ENCODE measurements around the gene KLHDC3. TPM values are rescaled to one million over a fixed set of nuclear protein-coding genes. Genes with fewer than 3 reads are reported as not detected.
A peak's percentile ranks its signal among the peaks of the same experiment; 100 is the strongest.

The KLHDC3 gene
- total and polyA plus RNA-seq, 9 of the 15 experiments (the other 6 are each of a cell fraction or from before 2014, with no cell fraction given), result 4.5 to 171 (median 107) TPM

DNA sequence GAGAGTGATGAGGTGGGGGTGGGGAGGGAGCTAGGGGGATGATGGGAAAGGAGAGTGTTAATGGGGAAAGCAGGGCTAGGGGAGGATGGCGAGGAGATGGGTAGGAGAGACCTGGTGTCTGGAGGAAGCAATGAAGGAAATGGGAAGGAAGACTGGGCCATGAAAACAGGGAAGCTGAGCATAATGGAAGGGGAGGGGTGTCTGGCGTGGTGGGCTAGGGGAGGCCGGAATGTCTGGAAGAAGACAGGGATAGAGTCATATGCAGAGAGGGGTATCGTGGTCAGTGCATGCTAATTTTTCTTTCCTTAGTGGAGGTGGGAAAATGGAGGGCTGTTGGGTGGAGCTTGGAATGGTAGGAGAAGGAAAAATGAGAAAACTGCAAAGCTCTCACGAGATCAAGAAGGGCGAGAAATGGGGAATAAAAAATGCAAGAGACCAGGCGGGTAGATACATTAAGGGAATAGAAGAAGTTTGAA is 423 bp downstream of the KLHDC3 start (continued):
- TF ChIP-seq, protein P1, sequence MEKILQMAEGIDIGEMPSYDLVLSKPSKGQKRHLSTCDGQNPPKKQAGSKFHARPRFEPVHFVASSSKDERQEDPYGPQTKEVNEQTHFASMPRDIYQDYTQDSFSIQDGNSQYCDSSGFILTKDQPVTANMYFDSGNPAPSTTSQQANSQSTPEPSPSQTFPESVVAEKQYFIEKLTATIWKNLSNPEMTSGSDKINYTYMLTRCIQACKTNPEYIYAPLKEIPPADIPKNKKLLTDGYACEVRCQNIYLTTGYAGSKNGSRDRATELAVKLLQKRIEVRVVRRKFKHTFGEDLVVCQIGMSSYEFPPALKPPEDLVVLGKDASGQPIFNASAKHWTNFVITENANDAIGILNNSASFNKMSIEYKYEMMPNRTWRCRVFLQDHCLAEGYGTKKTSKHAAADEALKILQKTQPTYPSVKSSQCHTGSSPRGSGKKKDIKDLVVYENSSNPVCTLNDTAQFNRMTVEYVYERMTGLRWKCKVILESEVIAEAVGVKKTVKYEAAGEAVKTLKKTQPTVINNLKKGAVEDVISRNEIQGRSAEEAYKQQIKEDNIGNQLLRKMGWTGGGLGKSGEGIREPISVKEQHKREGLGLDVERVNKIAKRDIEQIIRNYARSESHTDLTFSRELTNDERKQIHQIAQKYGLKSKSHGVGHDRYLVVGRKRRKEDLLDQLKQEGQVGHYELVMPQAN (IDR thresholded peaks at IDR 0.05; ENCODE audit: borderline replicate concordance), result no peak
- TF ChIP-seq PYGO2 (tag; IDR thresholded peaks at IDR 0.05), result no peak
- no peak for TF ChIP-seq STAT5B (CRISPR knock-in tag; IDR thresholded peaks at IDR 0.05)
- no peak for TF ChIP-seq KAT7 (CRISPR knock-in tag; IDR thresholded peaks at IDR 0.05; ENCODE audit: borderline replicate concordance)
- TF ChIP-seq SAFB2 (IDR thresholded peaks at IDR 0.05; ENCODE audit: borderline replicate concordance, low read depth, low read length, severe bottlenecking), result no peak
- TF ChIP-seq EWSR1 (IDR thresholded peaks at IDR 0.05; ENCODE audit: borderline replicate concordance, low read depth, partially characterized antibody), result no peak
- no peak for TF ChIP-seq STAT5A (IDR thresholded peaks at IDR 0.05; ENCODE audit: borderline replicate concordance, low read length)
- TF ChIP-seq STAT6 (CRISPR knock-in tag; IDR thresholded peaks at IDR 0.05), result no peak
- TF ChIP-seq NR2C2 (CRISPR knock-in tag; IDR thresholded peaks at IDR 0.05), result no peak
- TF ChIP-seq NR2C2 (tag; IDR thresholded peaks at IDR 0.05), result 0 out of 2 replicates have a peak, but pooled peaks have one; percentile 5
- TF ChIP-seq, protein P2, sequence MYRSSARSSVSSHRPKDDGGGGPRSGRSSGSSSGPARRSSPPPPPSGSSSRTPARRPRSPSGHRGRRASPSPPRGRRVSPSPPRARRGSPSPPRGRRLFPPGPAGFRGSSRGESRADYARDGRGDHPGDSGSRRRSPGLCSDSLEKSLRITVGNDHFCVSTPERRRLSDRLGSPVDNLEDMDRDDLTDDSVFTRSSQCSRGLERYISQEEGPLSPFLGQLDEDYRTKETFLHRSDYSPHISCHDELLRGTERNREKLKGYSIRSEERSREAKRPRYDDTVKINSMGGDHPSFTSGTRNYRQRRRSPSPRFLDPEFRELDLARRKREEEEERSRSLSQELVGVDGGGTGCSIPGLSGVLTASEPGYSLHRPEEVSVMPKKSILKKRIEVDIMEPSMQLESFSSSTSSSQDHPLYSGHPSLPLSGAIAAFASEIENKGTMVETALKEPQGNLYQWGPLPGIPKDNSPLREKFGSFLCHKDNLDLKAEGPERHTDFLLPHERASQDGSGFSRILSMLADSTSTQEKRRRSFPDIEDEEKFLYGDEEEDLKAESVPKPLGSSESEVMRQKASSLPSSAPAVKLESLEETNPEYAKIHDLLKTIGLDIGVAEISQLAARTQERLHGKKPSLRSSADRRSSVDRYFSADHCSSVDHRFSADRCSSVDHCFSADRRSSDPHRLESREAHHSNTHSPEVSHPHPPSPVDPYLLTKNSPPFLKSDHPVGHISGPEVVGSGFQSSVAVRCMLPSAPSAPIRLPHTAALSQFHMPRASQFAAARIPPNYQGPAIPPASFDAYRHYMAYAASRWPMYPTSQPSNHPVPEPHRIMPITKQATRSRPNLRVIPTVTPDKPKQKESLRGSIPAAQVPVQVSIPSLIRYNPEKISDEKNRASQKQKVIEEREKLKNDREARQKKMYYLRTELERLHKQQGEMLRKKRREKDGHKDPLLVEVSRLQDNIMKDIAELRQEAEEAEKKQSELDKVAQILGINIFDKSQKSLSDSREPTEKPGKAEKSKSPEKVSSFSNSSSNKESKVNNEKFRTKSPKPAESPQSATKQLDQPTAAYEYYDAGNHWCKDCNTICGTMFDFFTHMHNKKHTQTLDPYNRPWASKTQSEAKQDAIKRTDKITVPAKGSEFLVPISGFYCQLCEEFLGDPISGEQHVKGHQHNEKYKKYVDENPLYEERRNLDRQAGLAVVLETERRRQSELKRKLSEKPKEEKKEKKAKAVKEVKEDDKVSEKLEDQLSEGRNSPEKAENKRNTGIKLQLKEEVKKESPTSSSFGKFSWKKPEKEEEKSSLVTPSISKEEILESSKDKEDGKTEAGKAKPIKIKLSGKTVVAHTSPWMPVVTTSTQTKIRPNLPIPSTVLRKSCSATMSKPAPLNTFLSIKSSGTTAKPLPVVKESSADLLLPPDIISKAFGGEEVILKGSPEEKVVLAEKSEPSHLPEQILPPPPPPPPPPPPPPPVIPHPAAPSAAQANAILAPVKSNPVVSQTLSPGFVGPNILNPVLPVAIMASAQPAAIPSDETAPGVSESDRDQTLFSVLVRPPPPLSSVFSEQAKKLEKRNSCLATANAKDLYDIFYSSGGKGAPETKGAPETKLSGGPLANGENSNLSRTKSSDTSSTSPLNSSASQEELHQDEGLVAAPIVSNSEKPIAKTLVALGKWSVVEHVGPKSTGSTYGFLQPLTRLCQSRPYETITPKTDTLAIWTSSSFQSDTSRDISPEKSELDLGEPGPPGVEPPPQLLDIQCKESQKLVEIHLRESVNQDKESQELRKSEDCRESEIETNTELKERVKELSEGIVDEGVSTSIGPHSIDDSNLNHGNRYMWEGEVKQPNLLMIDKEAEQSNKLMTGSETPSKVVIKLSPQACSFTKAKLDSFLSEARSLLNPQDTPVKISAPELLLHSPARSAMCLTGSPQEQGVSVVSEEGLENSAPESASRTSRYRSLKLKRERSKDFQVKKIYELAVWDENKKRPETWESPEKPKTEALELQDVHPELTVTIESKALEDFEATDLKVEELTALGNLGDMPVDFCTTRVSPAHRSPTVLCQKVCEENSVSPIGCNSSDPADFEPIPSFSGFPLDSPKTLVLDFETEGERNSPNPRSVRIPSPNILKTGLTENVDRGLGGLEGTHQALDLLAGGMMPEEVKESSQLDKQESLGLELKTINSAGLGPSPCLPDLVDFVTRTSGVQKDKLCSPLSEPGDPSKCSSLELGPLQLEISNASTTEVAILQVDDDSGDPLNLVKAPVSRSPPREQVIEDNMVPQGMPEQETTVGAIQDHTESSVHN (IDR thresholded peaks at IDR 0.05; ENCODE audit: borderline replicate concordance in 1 of 2, low read depth in 1 of 2), result no peak
- TF ChIP-seq TRIM24 (IDR thresholded peaks at IDR 0.05), result peak in 1 of 2 experiments; percentile 5; a peak in 1 of 4 replicates
- no peak for TF ChIP-seq ZNF395 (CRISPR knock-in tag; IDR thresholded peaks at IDR 0.05)
